SK-N-SH (cell line): ENCODE data around the gene DLK2.

ENCODE experiments used
- CHD2 ChIP-seq: fragments of 150-350 bp; IDR thresholded peaks from 2 replicates; pipeline ENCODE4 v1.6.1; 2018; ENCODE audit warnings: low read length; ENCODE audit not compliant: partially characterized antibody
- CTCF ChIP-seq: fragments of 200-600 bp; sonication (generic); IDR thresholded peaks from 2 replicates; pipeline ENCODE4 v1.6.1; 2017; ENCODE audit warnings: antibody characterized with exemption, mild to moderate bottlenecking, moderate library complexity
- EZH2phosphoT487 ChIP-seq: fragments of 200-600 bp; sonication (generic); IDR thresholded peaks from 2 replicates; pipeline ENCODE4 v1.6.1; 2017; ENCODE audit warnings: low read depth, mixed run types, mild to moderate bottlenecking, antibody characterized with exemption, moderate library complexity, borderline replicate concordance
- GATA2 ChIP-seq: sonication (generic); formaldehyde crosslinking; IDR thresholded peaks from 2 replicates; pipeline ENCODE4 v1.5.0; 2020; ENCODE audit warnings: mild to moderate bottlenecking, missing genetic modification reagents
- JUND ChIP-seq: IDR thresholded peaks from 2 replicates; pipeline ENCODE4 v1.4.0; 2012
- TCF12 ChIP-seq: IDR thresholded peaks from 2 replicates; pipeline ENCODE4 v1.4.0; 2012

GRCh38 chr6:43493833-43494232, 38.5 kb upstream of the DLK2 start:
- TF ChIP-seq TCF12 (no peak), CTCF (no peak), GATA2 (CRISPR knock-in tag) (no peak), JUND (no peak), EZH2phosphoT487 (no peak), CHD2 (no peak)
